Measurements from ENCODE around the gene GNA12. TPM values are rescaled to one million over a fixed set of nuclear protein-coding genes. Genes with fewer than 3 reads are reported as not detected.
A peak's percentile ranks its signal among the peaks of the same experiment; 100 is the strongest.

GNA12 gene
- total and polyA plus RNA-seq, 8 donors, result 2.0 to 54.6 (median 22.0) TPM

GRCh38 chr7:2709553-2710285 lies 134.4 kb downstream of the GNA12 start:
- Histone ChIP-seq H3K27ac (no peak overlapping the region), H3K27me3 (no peaks in the 10 kb centered on the region), H3K4me3 (peak overlapping the region in 3 of 4 donors; percentile 21 to 40 (median 24)), H3K9me3 (no peaks in the 10 kb centered on the region), H3K4me1 (peaks cover 7 to 23% (median 14%) of the 10 kb centered on the region in 4 donors), H3K36me3 (no peaks in the 10 kb centered on the region)
- peak; percentile 82 to 92 for DNase-seq
- 21 to 34% (median 30%) methylated on average over 13 to 35 of the region's 35 CpGs for WGBS, 5 donors
- intact Hi-C loops (cut with DNase I; ENCODE audit: low total_unique reads), result no loop called here
- no peak for TF ChIP-seq POLR2A (IDR thresholded peaks at IDR 0.05)
- TF ChIP-seq EP300 (IDR thresholded peaks at IDR 0.05), result no peak
- peak in 1 of 3 donors; percentile 19 for TF ChIP-seq POLR2AphosphoS5 (IDR thresholded peaks at IDR 0.05)
- TF ChIP-seq, protein P1, sequence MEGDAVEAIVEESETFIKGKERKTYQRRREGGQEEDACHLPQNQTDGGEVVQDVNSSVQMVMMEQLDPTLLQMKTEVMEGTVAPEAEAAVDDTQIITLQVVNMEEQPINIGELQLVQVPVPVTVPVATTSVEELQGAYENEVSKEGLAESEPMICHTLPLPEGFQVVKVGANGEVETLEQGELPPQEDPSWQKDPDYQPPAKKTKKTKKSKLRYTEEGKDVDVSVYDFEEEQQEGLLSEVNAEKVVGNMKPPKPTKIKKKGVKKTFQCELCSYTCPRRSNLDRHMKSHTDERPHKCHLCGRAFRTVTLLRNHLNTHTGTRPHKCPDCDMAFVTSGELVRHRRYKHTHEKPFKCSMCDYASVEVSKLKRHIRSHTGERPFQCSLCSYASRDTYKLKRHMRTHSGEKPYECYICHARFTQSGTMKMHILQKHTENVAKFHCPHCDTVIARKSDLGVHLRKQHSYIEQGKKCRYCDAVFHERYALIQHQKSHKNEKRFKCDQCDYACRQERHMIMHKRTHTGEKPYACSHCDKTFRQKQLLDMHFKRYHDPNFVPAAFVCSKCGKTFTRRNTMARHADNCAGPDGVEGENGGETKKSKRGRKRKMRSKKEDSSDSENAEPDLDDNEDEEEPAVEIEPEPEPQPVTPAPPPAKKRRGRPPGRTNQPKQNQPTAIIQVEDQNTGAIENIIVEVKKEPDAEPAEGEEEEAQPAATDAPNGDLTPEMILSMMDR (IDR thresholded peaks at IDR 0.05), result peak in 5 of 7 experiments; percentile 72 to 86 (median 76)

DNA sequence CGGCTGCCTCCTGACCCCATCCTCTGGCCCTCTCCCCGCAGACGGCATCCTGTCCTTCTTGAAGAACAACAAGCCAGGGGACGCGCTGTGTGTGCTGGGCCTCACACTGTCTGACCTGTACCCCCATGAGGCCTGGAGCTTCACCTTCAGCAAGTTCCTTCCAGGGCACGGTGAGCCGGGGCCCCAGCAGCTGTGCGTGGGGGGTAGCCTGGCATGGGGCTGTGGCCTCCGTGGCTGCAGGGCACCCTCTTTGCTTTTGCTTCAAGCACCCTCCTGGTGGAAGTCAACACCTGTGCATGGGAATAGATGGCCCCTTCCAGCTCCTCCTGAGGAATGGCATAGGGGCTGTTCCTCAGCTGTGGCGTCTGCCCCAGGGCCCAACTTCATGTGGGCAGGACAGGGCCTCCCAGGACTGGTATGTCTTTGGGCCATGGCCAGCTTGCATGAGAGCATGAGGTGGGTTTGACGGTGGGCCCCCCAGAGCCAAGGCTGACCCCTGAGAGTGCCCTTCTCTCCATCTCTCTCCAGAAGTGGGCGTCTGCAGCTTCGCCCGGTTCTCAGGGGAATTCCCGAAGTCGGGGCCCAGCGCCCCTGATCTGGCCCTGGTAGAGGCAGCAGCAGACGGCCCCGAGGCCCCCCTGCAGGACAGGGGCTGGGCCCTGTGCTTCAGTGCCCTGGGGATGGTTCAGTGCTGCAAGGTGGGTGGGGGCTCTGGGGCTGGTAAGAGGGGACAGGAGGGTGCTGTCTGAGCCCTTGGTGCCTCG lies 135.4 kb downstream of the GNA12 start:
- intact Hi-C loops (cut with DNase I; ENCODE audit: low total_unique reads), result no loop called here
- Histone ChIP-seq H3K9me3 (no peaks in the 10 kb centered on the region), H3K4me1 (peaks cover 7 to 23% (median 14%) of the 10 kb centered on the region in 4 donors), H3K4me3 (no peak overlapping the region), H3K27me3 (no peaks in the 10 kb centered on the region), H3K27ac (no peak overlapping the region), H3K36me3 (no peaks in the 10 kb centered on the region)
- 88 to 95% (median 88%) methylated on average over 5 to 20 of the region's 20 CpGs for WGBS, 5 donors
- TF ChIP-seq POLR2A (IDR thresholded peaks at IDR 0.05) (no peak), POLR2AphosphoS5 (IDR thresholded peaks at IDR 0.05) (no peak), EP300 (IDR thresholded peaks at IDR 0.05) (no peak)
- TF ChIP-seq, protein P1 (IDR thresholded peaks at IDR 0.05), result no peak
- DNase-seq, result no peak

DNA sequence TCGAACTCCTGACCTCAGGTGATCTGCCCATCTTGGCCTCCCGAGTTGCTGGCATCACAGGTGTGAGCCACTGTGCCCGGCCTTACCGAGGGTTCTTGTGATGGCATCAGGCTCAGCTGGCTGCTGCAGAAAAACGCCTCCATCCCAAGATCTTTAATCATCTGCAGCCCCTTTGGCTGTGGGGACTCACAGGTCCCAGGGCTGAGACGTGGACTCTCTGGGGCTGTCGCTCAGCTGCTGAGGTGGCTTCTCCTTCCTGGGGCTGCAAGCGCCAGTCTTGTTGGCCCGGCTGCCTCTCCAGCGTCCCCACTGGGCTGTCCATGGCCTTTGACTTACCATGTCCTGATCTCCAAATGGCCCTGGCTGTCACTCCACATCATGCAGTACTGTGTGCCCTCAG lies 136.1 kb downstream of the GNA12 start:
- TF ChIP-seq, protein P1 (IDR thresholded peaks at IDR 0.05), result no peak
- TF ChIP-seq EP300 (IDR thresholded peaks at IDR 0.05) (no peak), POLR2AphosphoS5 (IDR thresholded peaks at IDR 0.05) (no peak), POLR2A (IDR thresholded peaks at IDR 0.05) (no peak)
- no peak for DNase-seq
- Histone ChIP-seq H3K27me3 (no peaks in the 10 kb centered on the region), H3K27ac (no peak overlapping the region), H3K9me3 (no peaks in the 10 kb centered on the region), H3K4me3 (no peak overlapping the region), H3K4me1 (peaks cover 7 to 18% (median 14%) of the 10 kb centered on the region in 4 donors), H3K36me3 (no peaks in the 10 kb centered on the region)
- WGBS, 5 donors, result 88 to 98% (median 94%) methylated on average over 8 to 10 of the region's 10 CpGs
- intact Hi-C loops (cut with DNase I; ENCODE audit: low total_unique reads), result no loop called here

DNA sequence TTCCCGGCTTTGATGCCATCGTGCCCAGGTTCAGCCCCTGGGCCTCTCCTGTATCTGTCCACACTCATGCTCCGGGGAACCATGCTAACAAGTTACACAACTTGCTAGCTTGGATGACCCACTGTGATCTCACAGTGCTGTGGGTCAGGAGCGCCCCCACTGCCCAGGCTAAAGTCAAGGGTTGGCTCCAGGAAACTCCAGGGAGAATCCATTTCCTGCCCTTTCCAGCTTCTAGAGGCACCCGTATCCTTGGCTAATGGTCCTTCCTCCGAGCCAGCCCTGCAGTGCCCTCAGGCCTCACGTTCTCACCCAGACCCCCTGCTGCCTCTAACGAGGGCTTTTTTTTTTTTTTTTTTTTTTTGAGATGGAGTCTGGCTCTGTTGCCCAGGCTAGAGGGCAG lies 136.6 kb downstream of the GNA12 start:
- Histone ChIP-seq H3K4me3 (no peak overlapping the region), H3K36me3 (no peaks in the 10 kb centered on the region), H3K27ac (no peak overlapping the region), H3K9me3 (no peaks in the 10 kb centered on the region), H3K4me1 (peaks cover 7 to 17% (median 14%) of the 10 kb centered on the region in 4 donors), H3K27me3 (no peaks in the 10 kb centered on the region)
- 73 to 82% (median 76%) methylated on average over 8 of the region's 8 CpGs for WGBS, 5 donors
- TF ChIP-seq POLR2A (IDR thresholded peaks at IDR 0.05) (no peak), POLR2AphosphoS5 (IDR thresholded peaks at IDR 0.05) (no peak), EP300 (IDR thresholded peaks at IDR 0.05) (no peak)
- TF ChIP-seq, protein P1 (IDR thresholded peaks at IDR 0.05), result no peak
- DNase-seq, result no peak
- intact Hi-C loops (cut with DNase I; ENCODE audit: low total_unique reads), result no loop called here

Data from stomach (tissue), 9 donors.